SK-N-SH (cell line): ENCODE results near the gene IL12B. TPM values are rescaled to one million over a fixed set of nuclear protein-coding genes. Genes with fewer than 3 reads are reported as not detected.
"Not testable (repeated sequence)": the region's sequence is repeated elsewhere in the genome, so short reads cannot be mapped to it uniquely, and the experiment has no call there.

Experiments used
- CTCF ChIA-PET: fragments of 300-600, 350-600 bp; formaldehyde crosslinking; extraction: SDS; loops from one replicate; lab custom pipeline; 2021; lab: Yijun Ruan, JAX
- POLR2A ChIA-PET: fragments of 350-600 bp; sonication (Branson Sonifier 250); formaldehyde crosslinking; extraction: SDS; loops from one replicate; lab custom pipeline; 2020; ENCODE audit warnings: antibody characterized with exemption, inconsistent platforms; lab: Yijun Ruan, JAX
- DNase-seq: peaks from one replicate; pipeline ENCODE4 v3.0.0; 2012
- H2AFZ ChIP-seq: fragments of 200-600 bp; sonication (generic); 2 replicates; pipeline ENCODE4 v1.8.1; 2016; ENCODE audit warnings: antibody characterized with exemption, mild to moderate bottlenecking, low read depth
- H3F3A ChIP-seq: fragments of 200-600 bp; sonication (generic); replicated peaks from 2 replicates; pipeline ENCODE3; 2016; ENCODE audit warnings: antibody characterized with exemption, mild to moderate bottlenecking; ENCODE audit not compliant: insufficient read depth
- H3K27ac ChIP-seq, 2 experiments: fragments of 200-500 bp in 1 of 2; fragments of 200-600 bp in 1 of 2; sonication (Bioruptor generic) in 1 of 2; sonication (generic), shearing (Covaris generic) in 1 of 2; 2 replicates each; pipeline versions ENCODE4 v1.5.1 to v1.6.1; 2014 to 2016; ENCODE audit warnings: low read depth in 2 of 2, inconsistent platforms in 1 of 2, low read length in 1 of 2, mild to moderate bottlenecking in 1 of 2, mixed read lengths in 1 of 2
- H3K27me3 ChIP-seq: fragments of 200-600 bp; sonication (generic), shearing (Covaris generic); 2 replicates; pipeline ENCODE4 v1.6.1; 2016; ENCODE audit warnings: mixed run types; ENCODE audit not compliant: insufficient read depth
- H3K36me3 ChIP-seq, 2 experiments: fragments of 200-500 bp in 1 of 2; fragments of 200-600 bp in 1 of 2; sonication (Bioruptor generic) in 1 of 2; sonication (generic) in 1 of 2; replicated peaks in 1 of 2; 2 replicates each; pipeline versions ENCODE3 to v1.5.1; 2014 to 2016; ENCODE audit warnings: low read length in 1 of 2, mild to moderate bottlenecking in 1 of 2; ENCODE audit not compliant: insufficient read depth in 2 of 2, control insufficient read depth in 1 of 2
- H3K4me1 ChIP-seq, 2 experiments: fragments of 200-500 bp in 1 of 2; fragments of 200-600 bp in 1 of 2; sonication (Bioruptor generic) in 1 of 2; sonication (generic), shearing (Covaris generic) in 1 of 2; 2 replicates each; pipeline versions ENCODE4 v1.5.1 to v1.6.1; 2014 to 2016; ENCODE audit warnings: low read depth in 1 of 2, low read length in 1 of 2, mixed run types in 1 of 2; ENCODE audit not compliant: insufficient read depth in 2 of 2, control insufficient read depth in 1 of 2
- H3K4me2 ChIP-seq: fragments of 200-600 bp; sonication (generic), shearing (Covaris generic); 2 replicates; pipeline ENCODE4 v1.6.1; 2017; ENCODE audit warnings: mixed run types
- H3K4me3 ChIP-seq, 2 experiments: fragments of 200-500 bp in 1 of 2; fragments of 200-600 bp in 1 of 2; sonication (Bioruptor generic) in 1 of 2; sonication (generic), shearing (Covaris generic) in 1 of 2; 2 replicates each; pipeline versions ENCODE4 v1.5.1 to v1.8.1; 2014 to 2016; ENCODE audit warnings: low read depth in 2 of 2, inconsistent platforms in 1 of 2, low read length in 1 of 2, mild to moderate bottlenecking in 1 of 2, mixed read lengths in 1 of 2, moderate library complexity in 1 of 2
- H3K79me2 ChIP-seq: fragments of 200-600 bp; sonication (generic); 2 replicates; pipeline ENCODE4 v1.8.1; 2017; ENCODE audit warnings: mild to moderate bottlenecking; ENCODE audit not compliant: insufficient read depth
- H3K9ac ChIP-seq: fragments of 200-600 bp; sonication (generic); 2 replicates; pipeline ENCODE4 v1.6.1; 2017; ENCODE audit warnings: mixed run types
- H3K9me2 ChIP-seq: fragments of 200-600 bp; sonication (generic); 2 replicates; pipeline ENCODE4 v1.6.1; 2017; ENCODE audit warnings: mixed run types
- H3K9me3 ChIP-seq: fragments of 200-600 bp; sonication (generic); 2 replicates; pipeline ENCODE4 v1.6.1; 2017; ENCODE audit warnings: mixed run types, mild to moderate bottlenecking, moderate library complexity
- H4K20me1 ChIP-seq: fragments of 200-600 bp; sonication (generic); 2 replicates; pipeline ENCODE4 v1.6.1; 2017; ENCODE audit warnings: mild to moderate bottlenecking, mixed run types; ENCODE audit not compliant: insufficient read depth
- FOXJ3 ChIP-seq: sonication (generic); formaldehyde crosslinking; IDR thresholded peaks from 2 replicates; pipeline ENCODE4 v1.5.1; 2020; ENCODE audit warnings: mild to moderate bottlenecking, missing genetic modification reagents
- FOXM1 ChIP-seq: IDR thresholded peaks from 2 replicates; pipeline ENCODE4 v1.4.0; 2012; ENCODE audit warnings: low read depth, mild to moderate bottlenecking
- GABPA ChIP-seq: IDR thresholded peaks from 2 replicates; pipeline ENCODE4 v1.4.0; 2012; ENCODE audit warnings: low read depth, mild to moderate bottlenecking
- GATA2 ChIP-seq: sonication (generic); formaldehyde crosslinking; IDR thresholded peaks from 2 replicates; pipeline ENCODE4 v1.5.0; 2020; ENCODE audit warnings: mild to moderate bottlenecking, missing genetic modification reagents
- MXI1 ChIP-seq: IDR thresholded peaks from 2 replicates; pipeline ENCODE4 v1.6.1; 2012; ENCODE audit warnings: mild to moderate bottlenecking, low read depth, low read length, improper control_type of control experiment
- RAD21 ChIP-seq: IDR thresholded peaks from 2 replicates; pipeline ENCODE4 v1.6.1; 2012; ENCODE audit warnings: mild to moderate bottlenecking, low read length
- RCOR1 ChIP-seq: fragments of 150-350 bp; IDR thresholded peaks from 2 replicates; pipeline ENCODE4 v1.6.1; 2017; ENCODE audit warnings: antibody characterized with exemption, low read length
- RFX5 ChIP-seq: IDR thresholded peaks from 2 replicates; pipeline ENCODE4 v1.6.1; 2012; ENCODE audit warnings: mild to moderate bottlenecking, improper control_type of control experiment, low read length
- SMC3 ChIP-seq: IDR thresholded peaks from 2 replicates; pipeline ENCODE4 v1.6.1; 2012; ENCODE audit warnings: low read depth, low read length, improper control_type of control experiment
- TAF1 ChIP-seq: IDR thresholded peaks from 2 replicates; pipeline ENCODE4 v1.6.1; 2012; ENCODE audit warnings: low read depth, mild to moderate bottlenecking, low read length, moderate library complexity, borderline replicate concordance
- TEAD4 ChIP-seq: IDR thresholded peaks from 2 replicates; pipeline ENCODE4 v1.4.0; 2012; ENCODE audit warnings: mild to moderate bottlenecking, borderline replicate concordance; ENCODE audit not compliant: insufficient read depth
- WGBS: methylation state at CpG from one replicate; pipeline ENCODE4 v1.1.6; 2017; ENCODE audit warnings: low lambda C conversion rate; 5-methylcytosine and 5-hydroxymethylcytosine counted together
- polyA plus RNA-seq, 3 experiments: library from polyadenylated mRNA; depleted of rRNA; stranded (reverse); fragments of >200 nt; gene quantifications; 2 replicates each; pipeline ENCODE4 v1.2.3, GENCODE V29; 2012
- TF ChIP-seq, protein P1 (sequence below): fragments of 200-600 bp; sonication (generic); IDR thresholded peaks from 2 replicates; pipeline ENCODE4 v1.6.1; 2017; ENCODE audit warnings: antibody characterized with exemption, mild to moderate bottlenecking, moderate library complexity
- TF ChIP-seq, protein P2 (sequence below): IDR thresholded peaks from 2 replicates; pipeline ENCODE4 v1.4.0; 2012; ENCODE audit warnings: low read depth, borderline replicate concordance
- TF ChIP-seq, protein P3 (sequence below): IDR thresholded peaks from 2 replicates; pipeline ENCODE4 v1.6.1; 2012; ENCODE audit warnings: mild to moderate bottlenecking, low read depth, low read length, moderate library complexity
- TF ChIP-seq, protein P4 (sequence below): IDR thresholded peaks from 2 replicates; pipeline ENCODE4 v1.4.0; 2012; ENCODE audit warnings: low read depth, borderline replicate concordance
- TF ChIP-seq, protein P5 (sequence below): IDR thresholded peaks from 2 replicates; pipeline ENCODE4; 2012

The IL12B gene
- polyA plus RNA-seq, 1 of the 3 experiments (the other 2 are of a cell fraction) = not detected

DNA sequence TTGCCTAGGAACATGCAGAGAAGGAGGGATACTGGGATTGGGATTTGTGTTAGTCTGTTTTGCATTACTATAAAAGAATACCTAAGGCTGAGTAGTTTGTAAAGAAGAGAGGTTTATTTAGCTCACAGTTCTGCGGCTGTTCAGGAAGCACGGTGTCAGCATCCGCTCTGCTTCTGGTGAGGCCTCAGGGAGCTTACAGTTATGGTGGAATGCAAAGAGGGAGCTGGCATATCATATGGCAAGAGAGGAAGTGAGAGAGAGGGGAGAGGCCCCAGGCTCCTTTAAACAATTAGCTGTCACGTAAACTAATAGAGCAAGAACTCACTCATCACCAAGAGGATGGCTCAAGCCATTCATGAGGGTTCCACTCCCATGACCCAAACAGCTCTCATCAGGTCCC, 27.0 kb downstream of the IL12B start:
- Histone ChIP-seq H3K4me2 (no peak overlapping the region), H3K9ac (no peak overlapping the region), H3K79me2 (no peaks in the 10 kb centered on the region), H3K27me3 (no peaks in the 10 kb centered on the region), H3K27ac (no peak overlapping the region), H4K20me1 (no peaks in the 10 kb centered on the region), H3K4me3 (no peak overlapping the region), H3K36me3 (no peaks in the 10 kb centered on the region)
- POLR2A ChIA-PET = no interaction called here
- CTCF ChIA-PET = no interaction called here
- TF ChIP-seq FOXM1 (no peak), GABPA (no peak), FOXJ3 (CRISPR knock-in tag) (no peak), GATA2 (CRISPR knock-in tag) (no peak), MXI1 (no peak), RCOR1 (no peak), TAF1 (no peak), SMC3 (no peak), RAD21 (no peak), RFX5 (no peak), TEAD4 (no peak)
- TF ChIP-seq, protein P1, sequence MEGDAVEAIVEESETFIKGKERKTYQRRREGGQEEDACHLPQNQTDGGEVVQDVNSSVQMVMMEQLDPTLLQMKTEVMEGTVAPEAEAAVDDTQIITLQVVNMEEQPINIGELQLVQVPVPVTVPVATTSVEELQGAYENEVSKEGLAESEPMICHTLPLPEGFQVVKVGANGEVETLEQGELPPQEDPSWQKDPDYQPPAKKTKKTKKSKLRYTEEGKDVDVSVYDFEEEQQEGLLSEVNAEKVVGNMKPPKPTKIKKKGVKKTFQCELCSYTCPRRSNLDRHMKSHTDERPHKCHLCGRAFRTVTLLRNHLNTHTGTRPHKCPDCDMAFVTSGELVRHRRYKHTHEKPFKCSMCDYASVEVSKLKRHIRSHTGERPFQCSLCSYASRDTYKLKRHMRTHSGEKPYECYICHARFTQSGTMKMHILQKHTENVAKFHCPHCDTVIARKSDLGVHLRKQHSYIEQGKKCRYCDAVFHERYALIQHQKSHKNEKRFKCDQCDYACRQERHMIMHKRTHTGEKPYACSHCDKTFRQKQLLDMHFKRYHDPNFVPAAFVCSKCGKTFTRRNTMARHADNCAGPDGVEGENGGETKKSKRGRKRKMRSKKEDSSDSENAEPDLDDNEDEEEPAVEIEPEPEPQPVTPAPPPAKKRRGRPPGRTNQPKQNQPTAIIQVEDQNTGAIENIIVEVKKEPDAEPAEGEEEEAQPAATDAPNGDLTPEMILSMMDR = no peak
- TF ChIP-seq, protein P2, sequence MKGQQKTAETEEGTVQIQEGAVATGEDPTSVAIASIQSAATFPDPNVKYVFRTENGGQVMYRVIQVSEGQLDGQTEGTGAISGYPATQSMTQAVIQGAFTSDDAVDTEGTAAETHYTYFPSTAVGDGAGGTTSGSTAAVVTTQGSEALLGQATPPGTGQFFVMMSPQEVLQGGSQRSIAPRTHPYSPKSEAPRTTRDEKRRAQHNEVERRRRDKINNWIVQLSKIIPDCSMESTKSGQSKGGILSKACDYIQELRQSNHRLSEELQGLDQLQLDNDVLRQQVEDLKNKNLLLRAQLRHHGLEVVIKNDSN = no peak
- TF ChIP-seq, protein P3, sequence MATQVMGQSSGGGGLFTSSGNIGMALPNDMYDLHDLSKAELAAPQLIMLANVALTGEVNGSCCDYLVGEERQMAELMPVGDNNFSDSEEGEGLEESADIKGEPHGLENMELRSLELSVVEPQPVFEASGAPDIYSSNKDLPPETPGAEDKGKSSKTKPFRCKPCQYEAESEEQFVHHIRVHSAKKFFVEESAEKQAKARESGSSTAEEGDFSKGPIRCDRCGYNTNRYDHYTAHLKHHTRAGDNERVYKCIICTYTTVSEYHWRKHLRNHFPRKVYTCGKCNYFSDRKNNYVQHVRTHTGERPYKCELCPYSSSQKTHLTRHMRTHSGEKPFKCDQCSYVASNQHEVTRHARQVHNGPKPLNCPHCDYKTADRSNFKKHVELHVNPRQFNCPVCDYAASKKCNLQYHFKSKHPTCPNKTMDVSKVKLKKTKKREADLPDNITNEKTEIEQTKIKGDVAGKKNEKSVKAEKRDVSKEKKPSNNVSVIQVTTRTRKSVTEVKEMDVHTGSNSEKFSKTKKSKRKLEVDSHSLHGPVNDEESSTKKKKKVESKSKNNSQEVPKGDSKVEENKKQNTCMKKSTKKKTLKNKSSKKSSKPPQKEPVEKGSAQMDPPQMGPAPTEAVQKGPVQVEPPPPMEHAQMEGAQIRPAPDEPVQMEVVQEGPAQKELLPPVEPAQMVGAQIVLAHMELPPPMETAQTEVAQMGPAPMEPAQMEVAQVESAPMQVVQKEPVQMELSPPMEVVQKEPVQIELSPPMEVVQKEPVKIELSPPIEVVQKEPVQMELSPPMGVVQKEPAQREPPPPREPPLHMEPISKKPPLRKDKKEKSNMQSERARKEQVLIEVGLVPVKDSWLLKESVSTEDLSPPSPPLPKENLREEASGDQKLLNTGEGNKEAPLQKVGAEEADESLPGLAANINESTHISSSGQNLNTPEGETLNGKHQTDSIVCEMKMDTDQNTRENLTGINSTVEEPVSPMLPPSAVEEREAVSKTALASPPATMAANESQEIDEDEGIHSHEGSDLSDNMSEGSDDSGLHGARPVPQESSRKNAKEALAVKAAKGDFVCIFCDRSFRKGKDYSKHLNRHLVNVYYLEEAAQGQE = no peak
- TF ChIP-seq, protein P4, sequence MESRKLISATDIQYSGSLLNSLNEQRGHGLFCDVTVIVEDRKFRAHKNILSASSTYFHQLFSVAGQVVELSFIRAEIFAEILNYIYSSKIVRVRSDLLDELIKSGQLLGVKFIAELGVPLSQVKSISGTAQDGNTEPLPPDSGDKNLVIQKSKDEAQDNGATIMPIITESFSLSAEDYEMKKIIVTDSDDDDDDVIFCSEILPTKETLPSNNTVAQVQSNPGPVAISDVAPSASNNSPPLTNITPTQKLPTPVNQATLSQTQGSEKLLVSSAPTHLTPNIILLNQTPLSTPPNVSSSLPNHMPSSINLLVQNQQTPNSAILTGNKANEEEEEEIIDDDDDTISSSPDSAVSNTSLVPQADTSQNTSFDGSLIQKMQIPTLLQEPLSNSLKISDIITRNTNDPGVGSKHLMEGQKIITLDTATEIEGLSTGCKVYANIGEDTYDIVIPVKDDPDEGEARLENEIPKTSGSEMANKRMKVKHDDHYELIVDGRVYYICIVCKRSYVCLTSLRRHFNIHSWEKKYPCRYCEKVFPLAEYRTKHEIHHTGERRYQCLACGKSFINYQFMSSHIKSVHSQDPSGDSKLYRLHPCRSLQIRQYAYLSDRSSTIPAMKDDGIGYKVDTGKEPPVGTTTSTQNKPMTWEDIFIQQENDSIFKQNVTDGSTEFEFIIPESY = no peak
- TF ChIP-seq, protein P5, sequence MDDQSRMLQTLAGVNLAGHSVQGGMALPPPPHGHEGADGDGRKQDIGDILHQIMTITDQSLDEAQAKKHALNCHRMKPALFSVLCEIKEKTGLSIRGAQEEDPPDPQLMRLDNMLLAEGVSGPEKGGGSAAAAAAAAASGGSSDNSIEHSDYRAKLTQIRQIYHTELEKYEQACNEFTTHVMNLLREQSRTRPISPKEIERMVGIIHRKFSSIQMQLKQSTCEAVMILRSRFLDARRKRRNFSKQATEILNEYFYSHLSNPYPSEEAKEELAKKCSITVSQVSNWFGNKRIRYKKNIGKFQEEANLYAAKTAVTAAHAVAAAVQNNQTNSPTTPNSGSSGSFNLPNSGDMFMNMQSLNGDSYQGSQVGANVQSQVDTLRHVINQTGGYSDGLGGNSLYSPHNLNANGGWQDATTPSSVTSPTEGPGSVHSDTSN = no peak
- TF ChIP-seq, all 33 proteins: peak for 0
- peaks cover 11% of the 10 kb centered on the region; the same call in 1 of the 2 replicates for H3K9me3 ChIP-seq
- H3F3A ChIP-seq = no peaks in the 10 kb centered on the region
- DNase-seq = no peak
- no peak overlapping the region for H2AFZ ChIP-seq
- WGBS = 84% methylated on average over 4 of the region's 4 CpGs
- H3K9me2 ChIP-seq = no peaks in the 10 kb centered on the region
- no peaks in the 10 kb centered on the region for H3K4me1 ChIP-seq

DNA sequence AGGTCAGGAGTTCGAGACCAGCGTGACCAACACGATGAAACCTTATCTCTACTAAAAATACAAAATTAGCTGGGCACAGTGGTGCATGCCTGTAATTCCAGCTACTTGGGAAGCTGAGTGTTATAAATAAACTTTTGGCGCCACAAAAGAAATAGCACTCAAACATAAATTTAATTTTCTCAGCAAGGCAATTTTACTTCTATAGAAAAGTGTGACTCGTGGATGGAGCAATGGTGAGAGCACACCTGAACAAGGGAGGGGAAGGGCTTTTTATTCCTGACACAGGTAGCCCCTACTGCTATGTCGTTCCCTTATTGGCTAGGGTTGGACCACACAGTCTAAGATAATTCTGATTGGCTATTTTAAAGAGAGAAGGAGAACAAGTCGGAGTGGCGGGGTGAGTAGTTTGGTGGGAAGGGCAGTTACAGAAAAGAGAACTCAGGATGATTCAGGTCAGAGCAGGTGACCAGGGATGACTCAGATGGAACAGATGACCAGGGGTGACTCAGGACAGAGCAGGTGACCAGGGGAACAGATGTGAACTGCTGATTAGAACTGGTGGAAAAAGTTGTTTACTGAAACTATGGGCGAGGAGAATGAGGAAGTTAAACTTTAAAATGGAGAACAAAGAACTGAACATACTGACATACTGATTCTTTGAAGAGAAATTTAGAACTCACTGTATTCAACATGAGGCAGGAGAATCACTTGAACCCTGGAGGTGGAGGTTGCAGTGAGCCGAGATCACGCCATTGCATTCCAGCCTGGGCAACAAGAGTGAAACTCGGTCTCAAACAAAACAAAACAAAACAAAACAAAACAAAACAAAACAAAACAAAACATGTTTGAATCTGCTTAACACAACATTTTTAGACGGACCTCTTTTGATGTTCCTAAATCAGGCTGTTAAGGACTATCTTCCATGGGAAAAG, 28.1 kb downstream of the IL12B start:
- H3K36me3 ChIP-seq, H3K27ac ChIP-seq, H2AFZ ChIP-seq, H3K9me2 ChIP-seq, H3K4me1 ChIP-seq, H3K4me2 ChIP-seq, H3K79me2 ChIP-seq, H3F3A ChIP-seq, H3K27me3 ChIP-seq, H3K4me3 ChIP-seq, DNase-seq, H4K20me1 ChIP-seq, POLR2A ChIA-PET, H3K9ac ChIP-seq: not testable (repeated sequence)
- 66% methylated on average over 13 of the region's 13 CpGs for WGBS
- H3K9me3 ChIP-seq = peaks cover 11% of the 10 kb centered on the region; the same call in 1 of the 2 replicates
- CTCF ChIA-PET = interaction anchor here (1.4 kb wide), 1 partner anchor 15 kb away, joined by 7 read pairs; no protein-coding TSS in a partner anchor
